ENCODE measurements around the gene ARRB1.

Gene ARRB1

DNA sequence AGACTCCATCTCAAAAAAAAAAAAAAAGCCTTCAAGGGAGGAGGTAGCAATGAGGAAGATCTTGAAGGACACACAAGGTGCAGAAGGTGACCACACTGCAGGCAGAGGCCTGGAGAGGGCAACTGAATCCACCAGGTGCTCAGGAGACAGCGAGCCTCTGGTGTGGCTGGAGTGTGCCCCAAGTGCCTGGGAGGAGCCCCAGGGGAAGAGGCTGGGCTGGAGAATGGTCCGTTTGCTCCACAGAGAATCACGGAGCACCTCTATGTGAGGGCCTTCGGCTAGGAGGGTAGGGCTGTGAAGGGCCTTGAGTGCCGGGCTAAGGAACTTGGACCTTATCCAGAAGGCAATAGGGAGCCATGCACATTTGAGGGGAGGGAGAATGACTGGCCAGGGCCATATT, 50.3 kb downstream of the ARRB1 start:
- no peak for DNase-seq (ENCODE audit: low read depth)
- no peak overlapping the region for H3K4me3 ChIP-seq (ENCODE audit: control insufficient read depth, low read depth, low read length)
- TF ChIP-seq, protein P1, sequence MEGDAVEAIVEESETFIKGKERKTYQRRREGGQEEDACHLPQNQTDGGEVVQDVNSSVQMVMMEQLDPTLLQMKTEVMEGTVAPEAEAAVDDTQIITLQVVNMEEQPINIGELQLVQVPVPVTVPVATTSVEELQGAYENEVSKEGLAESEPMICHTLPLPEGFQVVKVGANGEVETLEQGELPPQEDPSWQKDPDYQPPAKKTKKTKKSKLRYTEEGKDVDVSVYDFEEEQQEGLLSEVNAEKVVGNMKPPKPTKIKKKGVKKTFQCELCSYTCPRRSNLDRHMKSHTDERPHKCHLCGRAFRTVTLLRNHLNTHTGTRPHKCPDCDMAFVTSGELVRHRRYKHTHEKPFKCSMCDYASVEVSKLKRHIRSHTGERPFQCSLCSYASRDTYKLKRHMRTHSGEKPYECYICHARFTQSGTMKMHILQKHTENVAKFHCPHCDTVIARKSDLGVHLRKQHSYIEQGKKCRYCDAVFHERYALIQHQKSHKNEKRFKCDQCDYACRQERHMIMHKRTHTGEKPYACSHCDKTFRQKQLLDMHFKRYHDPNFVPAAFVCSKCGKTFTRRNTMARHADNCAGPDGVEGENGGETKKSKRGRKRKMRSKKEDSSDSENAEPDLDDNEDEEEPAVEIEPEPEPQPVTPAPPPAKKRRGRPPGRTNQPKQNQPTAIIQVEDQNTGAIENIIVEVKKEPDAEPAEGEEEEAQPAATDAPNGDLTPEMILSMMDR (conservative IDR thresholded peaks at IDR 0.05; ENCODE audit: control insufficient read depth, insufficient read depth, low read depth, low read length), result no peak

DNA sequence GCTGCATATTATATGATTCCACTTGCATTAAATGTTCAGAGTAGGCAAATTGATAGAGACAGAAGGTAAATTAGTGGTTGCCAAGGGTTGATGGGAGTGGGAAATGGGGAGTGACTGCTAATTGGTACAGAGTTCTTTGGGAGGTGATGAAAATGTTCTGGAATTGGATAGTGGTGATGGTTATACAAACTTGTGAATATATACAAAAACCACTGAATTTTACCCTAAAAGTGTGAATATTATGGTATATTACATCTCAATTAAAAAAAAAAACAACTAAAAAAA, 52.5 kb downstream of the ARRB1 start:
- TF ChIP-seq, protein P1 (conservative IDR thresholded peaks at IDR 0.05; ENCODE audit: control insufficient read depth, insufficient read depth, low read depth, low read length), result no peak
- DNase-seq (ENCODE audit: low read depth), result no peak
- no peak overlapping the region for H3K4me3 ChIP-seq (ENCODE audit: control insufficient read depth, low read depth, low read length)

DNA sequence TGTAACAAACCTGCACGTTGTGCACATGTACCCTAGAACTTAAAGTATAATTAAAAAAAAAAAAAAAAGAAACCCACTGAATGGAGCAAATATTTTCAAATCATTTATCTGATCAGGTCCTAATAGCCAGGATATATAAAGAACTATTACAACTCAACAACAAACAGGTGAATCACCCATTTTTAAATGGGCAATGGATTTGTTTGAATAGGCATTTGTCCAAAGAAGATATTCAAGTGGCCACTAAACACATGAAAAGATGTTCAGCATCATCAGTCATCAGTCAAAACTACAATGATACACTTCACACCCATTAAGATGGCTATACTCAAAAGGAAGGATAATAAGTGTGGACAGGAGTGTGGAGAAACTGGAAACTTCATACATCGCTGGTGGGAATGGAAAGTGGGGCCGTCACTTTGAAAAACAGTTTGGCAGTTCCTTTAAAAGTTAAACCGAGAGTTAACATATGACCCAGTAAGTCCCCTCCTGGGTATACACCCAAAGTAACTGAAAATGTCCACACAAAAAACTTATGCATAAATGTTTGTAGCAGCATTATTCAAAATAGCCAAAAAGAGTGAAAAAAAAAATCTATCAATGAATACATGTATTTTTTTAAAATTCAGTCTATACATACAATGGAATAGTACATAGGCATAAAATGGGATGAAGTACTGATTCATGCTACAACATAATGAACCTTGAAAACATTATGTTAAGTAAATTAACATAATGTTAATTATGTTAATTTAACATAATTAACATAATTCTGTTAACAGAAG, 53.1 kb downstream of the ARRB1 start:
- peak; percentile 25 for DNase-seq (ENCODE audit: low read depth)
- TF ChIP-seq, protein P1 (conservative IDR thresholded peaks at IDR 0.05; ENCODE audit: control insufficient read depth, insufficient read depth, low read depth, low read length), result no peak
- no peak overlapping the region for H3K4me3 ChIP-seq (ENCODE audit: control insufficient read depth, low read depth, low read length)

DNA sequence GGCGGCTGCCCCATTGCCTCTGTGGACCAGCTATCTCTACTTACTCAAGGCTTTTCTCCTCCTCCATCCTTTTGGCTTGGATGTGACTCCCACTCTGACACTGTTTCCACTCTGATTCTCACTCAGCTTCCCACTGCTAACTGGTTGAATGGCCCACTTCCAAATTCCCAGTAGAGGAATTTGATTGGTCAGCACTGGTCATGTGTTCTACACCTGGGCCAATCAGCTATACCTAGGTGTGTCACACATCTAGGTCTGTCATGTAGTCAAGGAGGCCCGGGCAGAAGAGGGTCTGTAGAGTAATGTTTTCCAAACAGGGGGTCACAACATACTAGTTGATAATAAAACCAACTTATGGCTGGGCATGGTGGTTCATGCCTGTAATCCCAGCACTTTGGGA, 57.6 kb downstream of the ARRB1 start:
- no peak overlapping the region for H3K4me3 ChIP-seq (ENCODE audit: control insufficient read depth, low read depth, low read length)
- TF ChIP-seq, protein P1 (conservative IDR thresholded peaks at IDR 0.05; ENCODE audit: control insufficient read depth, insufficient read depth, low read depth, low read length), result no peak
- DNase-seq (ENCODE audit: low read depth), result no peak

DNA sequence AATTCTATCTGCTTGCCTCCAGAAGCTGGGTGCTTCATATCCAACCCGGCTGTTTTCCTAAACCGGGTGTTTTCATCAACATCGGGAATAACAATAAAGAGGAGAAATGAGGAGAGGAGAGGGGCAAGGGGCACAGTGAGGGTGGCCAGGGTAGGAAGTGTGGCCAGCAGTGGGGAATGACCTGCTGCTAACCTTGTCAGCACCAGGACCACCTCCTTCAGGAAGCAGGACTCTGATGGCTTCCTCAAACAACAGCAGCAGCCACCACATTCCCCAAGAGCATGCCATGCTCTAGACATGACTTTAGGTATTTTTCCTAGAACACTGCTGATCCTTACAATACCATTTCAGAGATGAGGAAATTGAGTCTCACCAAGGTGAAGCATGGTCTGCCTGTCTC, 58.5 kb downstream of the ARRB1 start:
- DNase-seq (ENCODE audit: low read depth), result no peak
- TF ChIP-seq, protein P1 (conservative IDR thresholded peaks at IDR 0.05; ENCODE audit: control insufficient read depth, insufficient read depth, low read depth, low read length), result no peak

DNA sequence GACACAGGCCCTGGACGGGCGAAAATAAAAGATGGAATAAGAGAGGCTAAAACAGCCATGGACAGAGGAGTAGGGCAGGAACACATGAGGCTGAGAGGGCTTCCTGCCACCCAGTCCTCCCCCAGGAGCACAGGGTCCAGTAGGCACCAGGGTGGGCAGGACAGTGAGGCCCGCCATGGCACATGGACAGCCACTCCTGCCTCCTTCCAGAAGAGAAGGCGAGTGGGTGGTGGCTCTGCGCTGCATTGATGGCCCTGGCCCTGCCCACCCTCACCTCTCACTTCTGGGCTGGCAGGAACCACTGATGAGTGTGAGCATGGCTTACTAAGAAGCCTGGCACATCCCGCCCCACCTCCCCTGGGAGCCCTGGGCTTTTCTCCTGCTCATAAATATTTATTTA, 59.7 kb downstream of the ARRB1 start:
- TF ChIP-seq, protein P1 (conservative IDR thresholded peaks at IDR 0.05; ENCODE audit: control insufficient read depth, insufficient read depth, low read depth, low read length), result no peak
- DNase-seq (ENCODE audit: low read depth), result no peak
- H3K4me3 ChIP-seq (ENCODE audit: control insufficient read depth, low read depth, low read length), result no peak overlapping the region

More for the DNA sequence above, 58.5 kb downstream of the ARRB1 start:
- no peak overlapping the region for H3K4me3 ChIP-seq (ENCODE audit: control insufficient read depth, low read depth, low read length)

DNA sequence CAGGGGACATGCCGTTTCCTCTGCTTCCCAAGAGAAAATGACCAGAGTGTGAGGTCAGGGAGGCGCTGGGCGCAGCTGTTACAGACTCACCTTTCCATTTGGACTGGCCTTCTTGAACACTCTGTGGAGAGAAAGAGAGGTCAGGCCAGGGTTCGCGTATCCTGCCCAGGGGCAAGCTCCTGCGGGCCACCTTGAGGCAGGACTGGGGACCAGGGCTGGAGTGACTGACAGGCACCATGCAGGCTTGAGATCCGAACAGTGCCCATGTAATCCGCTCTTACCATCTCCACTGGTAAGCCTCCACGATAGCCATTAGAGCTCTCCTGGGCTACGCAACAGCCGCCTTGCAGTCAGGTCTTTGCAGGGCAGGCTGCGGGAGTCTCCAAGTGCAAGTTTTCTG, 61.5 kb downstream of the ARRB1 start:
- DNase-seq (ENCODE audit: low read depth), result no peak
- H3K4me3 ChIP-seq (ENCODE audit: control insufficient read depth, low read depth, low read length), result no peak overlapping the region
- TF ChIP-seq, protein P1 (conservative IDR thresholded peaks at IDR 0.05; ENCODE audit: control insufficient read depth, insufficient read depth, low read depth, low read length), result no peak

Measured in fibroblast of mammary gland (primary cell).